ENCODE data around the gene VSX1.

DNA sequence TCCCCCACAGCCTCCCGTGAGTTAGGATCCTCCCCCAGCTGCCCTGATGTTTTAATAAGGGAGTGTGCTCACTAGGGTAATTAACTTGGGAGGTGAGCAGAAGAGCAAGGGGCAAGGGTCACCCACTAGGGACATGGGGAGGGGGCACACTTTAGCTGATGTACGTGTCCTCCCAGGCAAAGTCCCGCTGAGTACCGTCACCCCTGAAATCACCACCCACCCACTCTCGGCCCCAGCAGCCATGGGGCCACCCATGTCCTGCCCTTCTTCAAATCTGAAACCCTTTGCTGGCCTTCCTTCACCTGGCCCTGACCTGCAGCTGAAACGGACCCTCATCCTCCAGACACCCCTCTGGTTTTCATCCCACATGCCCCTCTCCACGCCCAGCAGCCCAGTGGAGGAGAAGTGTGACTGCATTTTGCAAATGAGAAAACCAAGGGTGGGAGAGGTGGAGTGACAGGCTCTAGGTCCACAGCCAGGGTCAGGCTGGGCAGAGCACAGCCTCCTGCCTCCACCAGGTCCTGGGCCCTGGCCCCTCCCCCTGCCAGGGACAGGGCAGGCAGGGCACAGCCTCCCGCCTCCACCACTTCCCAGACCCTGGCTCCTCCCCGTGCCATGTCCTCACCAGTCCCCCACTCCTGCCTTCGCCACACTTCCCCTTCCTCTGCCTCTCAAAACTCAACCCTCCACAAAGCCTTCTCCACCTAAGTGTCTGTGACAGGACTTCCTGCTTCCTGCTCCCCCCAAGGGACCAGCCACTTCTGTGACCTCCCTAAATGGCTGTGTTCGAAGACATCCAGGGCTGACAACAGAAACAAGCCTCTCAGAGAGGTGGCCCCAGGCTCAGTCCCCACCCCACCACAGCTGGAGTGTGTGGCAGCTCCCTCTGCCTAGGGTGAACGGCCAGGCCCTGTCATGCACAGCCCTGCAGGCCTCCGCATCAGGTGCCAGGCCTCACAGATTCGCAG is 39.1 kb downstream of the VSX1 start:
- TF ChIP-seq EZH2 (IDR thresholded peaks at IDR 0.05) (no peak), POLR2AphosphoS5 (IDR thresholded peaks at IDR 0.05; ENCODE audit: borderline replicate concordance, low read depth, low read length) (no peak), FOXP2 (optimal IDR thresholded peaks at IDR 0.05; ENCODE audit: control extremely low read depth, extremely low read length, insufficient read depth) (no peak)

Measured in SK-N-MC (cell line).